Liver (tissue), 9 donors: ENCODE results near the gene ABLIM3. TPM values are rescaled to one million over a fixed set of nuclear protein-coding genes. Genes with fewer than 3 reads are reported as not detected.

Experiments
- DNase-seq: peaks from one replicate; pipeline ENCODE4 v3.0.0-alpha.2; 2017; ENCODE audit warnings: low spot score
- H3K27ac ChIP-seq, 2 donors: one replicate each; pipeline ENCODE4 v1.7.0; 2013; ENCODE audit warnings: inconsistent platforms in 2 of 2, low read length in 2 of 2, control low read depth in 1 of 2, low read depth in 1 of 2, mild to moderate bottlenecking in 1 of 2
- H3K27me3 ChIP-seq, 4 donors: one replicate each; pipeline versions ENCODE4 v1.6.1 to v1.7.0; 2013; ENCODE audit warnings: low read length in 3 of 4, inconsistent platforms in 1 of 4, mild to moderate bottlenecking in 1 of 4, moderate library complexity in 1 of 4; ENCODE audit not compliant: control insufficient read depth in 4 of 4, insufficient read depth in 4 of 4
- H3K36me3 ChIP-seq, 4 donors: one replicate each; pipeline versions ENCODE4 v1.6.1 to v1.7.0; 2013; ENCODE audit warnings: low read length in 3 of 4, mild to moderate bottlenecking in 3 of 4, low read depth in 1 of 4, moderate library complexity in 1 of 4; ENCODE audit not compliant: control insufficient read depth in 4 of 4, insufficient read depth in 3 of 4
- H3K4me1 ChIP-seq, 4 donors: one replicate each; pipeline versions ENCODE4 v1.6.1 to v1.7.0; 2013; ENCODE audit warnings: low read length in 3 of 4, mild to moderate bottlenecking in 3 of 4, moderate library complexity in 1 of 4; ENCODE audit not compliant: control insufficient read depth in 4 of 4, insufficient read depth in 4 of 4
- H3K4me3 ChIP-seq, 3 donors: one replicate each; pipeline versions ENCODE4 v1.6.1 to v1.7.0; 2013; ENCODE audit warnings: low read length in 3 of 3, control low read depth in 1 of 3, low read depth in 1 of 3, mild to moderate bottlenecking in 1 of 3
- H3K9ac ChIP-seq, 2 donors: one replicate each; pipeline ENCODE4 v1.7.0; 2013; ENCODE audit warnings: low read length in 2 of 2, mild to moderate bottlenecking in 2 of 2, moderate library complexity in 2 of 2, control low read depth in 1 of 2, low read depth in 1 of 2
- H3K9me3 ChIP-seq, 4 donors: one replicate each; pipeline versions ENCODE4 v1.6.1 to v1.7.0; 2013; ENCODE audit warnings: low read length in 3 of 4; ENCODE audit not compliant: control insufficient read depth in 4 of 4
- EGR1 ChIP-seq, 2 donors: IDR thresholded peaks; 2 replicates each; pipeline ENCODE4 v1.6.1; 2016 to 2018; ENCODE audit warnings: antibody characterized with exemption in 2 of 2, low read depth in 2 of 2
- FOXA1 ChIP-seq: IDR thresholded peaks from 2 replicates; pipeline ENCODE4 v1.6.1; 2016; ENCODE audit warnings: antibody characterized with exemption
- FOXA2 ChIP-seq: IDR thresholded peaks from 2 replicates; pipeline ENCODE4 v1.6.1; 2016; ENCODE audit warnings: antibody characterized with exemption
- GABPA ChIP-seq, 2 donors: IDR thresholded peaks in 1 of 2; conservative IDR thresholded peaks in 1 of 2; 2 replicates each; pipeline ENCODE4 v1.6.1; 2016; ENCODE audit warnings: antibody characterized with exemption in 2 of 2, mild to moderate bottlenecking in 1 of 2, moderate library complexity in 1 of 2
- HNF4A ChIP-seq, 2 donors: conservative IDR thresholded peaks; 2 replicates each; pipeline ENCODE4 v1.6.1; 2016; ENCODE audit warnings: antibody characterized with exemption in 2 of 2, mild to moderate bottlenecking in 2 of 2
- HNF4G ChIP-seq: IDR thresholded peaks from 2 replicates; pipeline ENCODE4 v1.6.1; 2016; ENCODE audit warnings: antibody characterized with exemption
- JUND ChIP-seq, 2 donors: IDR thresholded peaks; 2 replicates each; pipeline ENCODE4 v1.6.1; 2016; ENCODE audit warnings: antibody characterized with exemption in 2 of 2
- NR2F2 ChIP-seq: IDR thresholded peaks from 2 replicates; pipeline ENCODE4 v1.6.1; 2016; ENCODE audit warnings: antibody characterized with exemption
- RAD21 ChIP-seq, 2 donors: IDR thresholded peaks; 2 replicates each; pipeline ENCODE4 v1.6.1; 2016; ENCODE audit warnings: antibody characterized with exemption in 2 of 2, mild to moderate bottlenecking in 2 of 2
- RXRA ChIP-seq, 2 donors: IDR thresholded peaks; 2 replicates each; pipeline ENCODE4 v1.6.1; 2017 to 2018; ENCODE audit warnings: antibody characterized with exemption in 2 of 2, mild to moderate bottlenecking in 1 of 2
- SP1 ChIP-seq: IDR thresholded peaks from 2 replicates; pipeline ENCODE4 v1.6.1; 2018; ENCODE audit warnings: antibody characterized with exemption, mild to moderate bottlenecking
- TAF1 ChIP-seq: conservative IDR thresholded peaks from 2 replicates; pipeline ENCODE4 v1.6.1; 2016; ENCODE audit warnings: antibody characterized with exemption, mild to moderate bottlenecking
- YY1 ChIP-seq: IDR thresholded peaks from 2 replicates; pipeline ENCODE4 v1.6.1; 2016; ENCODE audit warnings: antibody characterized with exemption, mild to moderate bottlenecking
- WGBS: extraction: QIAGEN DNeasy Blood & Tissue Kit; methylation state at CpG from one replicate; pipeline ENCODE4 v1.1.7; 2013; 5-methylcytosine and 5-hydroxymethylcytosine counted together
- polyA plus RNA-seq, 2 donors: library from polyadenylated mRNA; stranded (reverse) in 1 of 2; unstranded in 1 of 2; fragments of 200-250 nt in 1 of 2; fragments of >200 nt in 1 of 2; fragmentation: Nextera tagmentation in 1 of 2; extraction: Ambion mirVana in 1 of 2; gene quantifications; one replicate each; pipeline versions ENCODE4 v1.2.1 to v1.2.3, GENCODE V29; 2013 to 2015
- total RNA-seq, 2 donors: library from RNA; depleted of rRNA; stranded (reverse); fragments of >200 nt; gene quantifications; one replicate each; pipeline ENCODE4 v1.2.3, GENCODE V29; 2014
- TF ChIP-seq, protein P1 (sequence below): IDR thresholded peaks from 2 replicates; pipeline ENCODE4 v1.6.1; 2016; ENCODE audit warnings: antibody characterized with exemption
- TF ChIP-seq, protein P2 (sequence below): IDR thresholded peaks from 2 replicates; pipeline ENCODE4 v1.6.1; 2016; ENCODE audit warnings: antibody characterized with exemption
- TF ChIP-seq, protein P3 (sequence below): IDR thresholded peaks from 2 replicates; pipeline ENCODE4 v1.6.1; 2016; ENCODE audit warnings: antibody characterized with exemption, mild to moderate bottlenecking
- TF ChIP-seq, protein P4 (sequence below): fragments of 150-350 bp; IDR thresholded peaks from 2 replicates; pipeline ENCODE4 v1.5.1; 2017; ENCODE audit warnings: improper control_type of control experiment, low read depth, low read length; ENCODE audit not compliant: missing input control
- TF ChIP-seq, protein P5 (sequence below): IDR thresholded peaks from 2 replicates; pipeline ENCODE4 v1.6.1; 2016; ENCODE audit warnings: antibody characterized with exemption
- donor health status: healthy.
- donor health status: healthy.
- donor health status: healthy.
- donor health status: healthy.
- donor health status: healthy.

The ABLIM3 gene
- total and polyA plus RNA-seq, 4 donors = 6.8 to 131 (median 43.1) TPM

DNA sequence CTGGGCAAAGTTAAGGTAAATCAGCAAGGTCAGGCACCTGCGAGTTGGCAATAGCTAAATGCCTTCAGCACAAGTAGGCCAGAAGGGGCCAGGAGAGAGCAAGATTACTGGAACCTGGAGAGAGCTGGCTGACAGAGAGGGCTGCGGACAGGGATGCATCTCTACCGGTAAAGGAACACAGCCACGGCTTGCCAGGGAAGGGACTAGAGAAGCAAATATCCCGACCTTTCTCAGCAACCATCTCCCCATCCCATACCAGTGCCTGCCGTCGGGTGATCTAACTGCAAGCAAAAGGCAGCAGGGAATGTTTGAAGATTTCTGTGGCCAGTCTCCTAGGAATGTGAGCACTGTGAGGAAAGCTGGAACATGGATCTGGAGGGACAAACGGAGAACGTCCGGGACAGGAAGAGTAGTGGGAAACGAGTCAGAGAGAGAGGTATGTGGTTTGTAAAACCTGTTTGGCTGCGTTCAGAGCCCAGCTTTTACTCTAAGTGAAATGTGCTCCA lies 15.9 kb upstream of the ABLIM3 start:
- Histone ChIP-seq H3K27me3 (no peaks in the 10 kb centered on the region), H3K9me3 (no peaks in the 10 kb centered on the region), H3K27ac (no peak overlapping the region), H3K9ac (no peak overlapping the region), H3K4me1 (peaks cover 0 to 11% (median under 1%) of the 10 kb centered on the region in 4 donors), H3K36me3 (no peaks in the 10 kb centered on the region), H3K4me3 (no peak overlapping the region)
- 57% methylated on average over 12 of the region's 12 CpGs for WGBS
- DNase-seq = no peak
- TF ChIP-seq, protein P1, sequence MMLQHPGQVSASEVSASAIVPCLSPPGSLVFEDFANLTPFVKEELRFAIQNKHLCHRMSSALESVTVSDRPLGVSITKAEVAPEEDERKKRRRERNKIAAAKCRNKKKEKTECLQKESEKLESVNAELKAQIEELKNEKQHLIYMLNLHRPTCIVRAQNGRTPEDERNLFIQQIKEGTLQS = no peak
- TF ChIP-seq, protein P2, sequence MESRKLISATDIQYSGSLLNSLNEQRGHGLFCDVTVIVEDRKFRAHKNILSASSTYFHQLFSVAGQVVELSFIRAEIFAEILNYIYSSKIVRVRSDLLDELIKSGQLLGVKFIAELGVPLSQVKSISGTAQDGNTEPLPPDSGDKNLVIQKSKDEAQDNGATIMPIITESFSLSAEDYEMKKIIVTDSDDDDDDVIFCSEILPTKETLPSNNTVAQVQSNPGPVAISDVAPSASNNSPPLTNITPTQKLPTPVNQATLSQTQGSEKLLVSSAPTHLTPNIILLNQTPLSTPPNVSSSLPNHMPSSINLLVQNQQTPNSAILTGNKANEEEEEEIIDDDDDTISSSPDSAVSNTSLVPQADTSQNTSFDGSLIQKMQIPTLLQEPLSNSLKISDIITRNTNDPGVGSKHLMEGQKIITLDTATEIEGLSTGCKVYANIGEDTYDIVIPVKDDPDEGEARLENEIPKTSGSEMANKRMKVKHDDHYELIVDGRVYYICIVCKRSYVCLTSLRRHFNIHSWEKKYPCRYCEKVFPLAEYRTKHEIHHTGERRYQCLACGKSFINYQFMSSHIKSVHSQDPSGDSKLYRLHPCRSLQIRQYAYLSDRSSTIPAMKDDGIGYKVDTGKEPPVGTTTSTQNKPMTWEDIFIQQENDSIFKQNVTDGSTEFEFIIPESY = no peak
- TF ChIP-seq RAD21 (IDR thresholded peaks at IDR 0.05) (peak; percentile 46 to 70), GABPA (IDR thresholded peaks at IDR 0.05 in 1 of 2, conservative IDR thresholded peaks at IDR 0.05 in 1 of 2) (no peak), HNF4A (conservative IDR thresholded peaks at IDR 0.05) (peak in 1 of 2 donors; percentile 47), SP1 (peak; percentile 43), YY1 (no peak), JUND (IDR thresholded peaks at IDR 0.05) (no peak), NR2F2 (no peak), FOXA2 (no peak), EGR1 (IDR thresholded peaks at IDR 0.05; ENCODE audit: low read depth in 2 of 2) (no peak), FOXA1 (no peak), TAF1 (no peak), HNF4G (no peak), RXRA (IDR thresholded peaks at IDR 0.05) (peak in 1 of 2 donors; percentile 11)
- TF ChIP-seq, protein P3, sequence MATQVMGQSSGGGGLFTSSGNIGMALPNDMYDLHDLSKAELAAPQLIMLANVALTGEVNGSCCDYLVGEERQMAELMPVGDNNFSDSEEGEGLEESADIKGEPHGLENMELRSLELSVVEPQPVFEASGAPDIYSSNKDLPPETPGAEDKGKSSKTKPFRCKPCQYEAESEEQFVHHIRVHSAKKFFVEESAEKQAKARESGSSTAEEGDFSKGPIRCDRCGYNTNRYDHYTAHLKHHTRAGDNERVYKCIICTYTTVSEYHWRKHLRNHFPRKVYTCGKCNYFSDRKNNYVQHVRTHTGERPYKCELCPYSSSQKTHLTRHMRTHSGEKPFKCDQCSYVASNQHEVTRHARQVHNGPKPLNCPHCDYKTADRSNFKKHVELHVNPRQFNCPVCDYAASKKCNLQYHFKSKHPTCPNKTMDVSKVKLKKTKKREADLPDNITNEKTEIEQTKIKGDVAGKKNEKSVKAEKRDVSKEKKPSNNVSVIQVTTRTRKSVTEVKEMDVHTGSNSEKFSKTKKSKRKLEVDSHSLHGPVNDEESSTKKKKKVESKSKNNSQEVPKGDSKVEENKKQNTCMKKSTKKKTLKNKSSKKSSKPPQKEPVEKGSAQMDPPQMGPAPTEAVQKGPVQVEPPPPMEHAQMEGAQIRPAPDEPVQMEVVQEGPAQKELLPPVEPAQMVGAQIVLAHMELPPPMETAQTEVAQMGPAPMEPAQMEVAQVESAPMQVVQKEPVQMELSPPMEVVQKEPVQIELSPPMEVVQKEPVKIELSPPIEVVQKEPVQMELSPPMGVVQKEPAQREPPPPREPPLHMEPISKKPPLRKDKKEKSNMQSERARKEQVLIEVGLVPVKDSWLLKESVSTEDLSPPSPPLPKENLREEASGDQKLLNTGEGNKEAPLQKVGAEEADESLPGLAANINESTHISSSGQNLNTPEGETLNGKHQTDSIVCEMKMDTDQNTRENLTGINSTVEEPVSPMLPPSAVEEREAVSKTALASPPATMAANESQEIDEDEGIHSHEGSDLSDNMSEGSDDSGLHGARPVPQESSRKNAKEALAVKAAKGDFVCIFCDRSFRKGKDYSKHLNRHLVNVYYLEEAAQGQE = no peak
- TF ChIP-seq, protein P4, sequence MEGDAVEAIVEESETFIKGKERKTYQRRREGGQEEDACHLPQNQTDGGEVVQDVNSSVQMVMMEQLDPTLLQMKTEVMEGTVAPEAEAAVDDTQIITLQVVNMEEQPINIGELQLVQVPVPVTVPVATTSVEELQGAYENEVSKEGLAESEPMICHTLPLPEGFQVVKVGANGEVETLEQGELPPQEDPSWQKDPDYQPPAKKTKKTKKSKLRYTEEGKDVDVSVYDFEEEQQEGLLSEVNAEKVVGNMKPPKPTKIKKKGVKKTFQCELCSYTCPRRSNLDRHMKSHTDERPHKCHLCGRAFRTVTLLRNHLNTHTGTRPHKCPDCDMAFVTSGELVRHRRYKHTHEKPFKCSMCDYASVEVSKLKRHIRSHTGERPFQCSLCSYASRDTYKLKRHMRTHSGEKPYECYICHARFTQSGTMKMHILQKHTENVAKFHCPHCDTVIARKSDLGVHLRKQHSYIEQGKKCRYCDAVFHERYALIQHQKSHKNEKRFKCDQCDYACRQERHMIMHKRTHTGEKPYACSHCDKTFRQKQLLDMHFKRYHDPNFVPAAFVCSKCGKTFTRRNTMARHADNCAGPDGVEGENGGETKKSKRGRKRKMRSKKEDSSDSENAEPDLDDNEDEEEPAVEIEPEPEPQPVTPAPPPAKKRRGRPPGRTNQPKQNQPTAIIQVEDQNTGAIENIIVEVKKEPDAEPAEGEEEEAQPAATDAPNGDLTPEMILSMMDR = peak; percentile 35
- TF ChIP-seq, protein P5, sequence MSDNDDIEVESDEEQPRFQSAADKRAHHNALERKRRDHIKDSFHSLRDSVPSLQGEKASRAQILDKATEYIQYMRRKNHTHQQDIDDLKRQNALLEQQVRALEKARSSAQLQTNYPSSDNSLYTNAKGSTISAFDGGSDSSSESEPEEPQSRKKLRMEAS = no peak
